ENCODE measurements around the gene PDZK1. TPM values are rescaled to one million over a fixed set of nuclear protein-coding genes. Genes with fewer than 3 reads are reported as not detected.
"Not testable (repeated sequence)": the region's sequence is repeated elsewhere in the genome, so short reads cannot be mapped to it uniquely, and the experiment has no call there.

Gene PDZK1
- total RNA-seq, 2 experiments from 2014 or later: not detected

DNA sequence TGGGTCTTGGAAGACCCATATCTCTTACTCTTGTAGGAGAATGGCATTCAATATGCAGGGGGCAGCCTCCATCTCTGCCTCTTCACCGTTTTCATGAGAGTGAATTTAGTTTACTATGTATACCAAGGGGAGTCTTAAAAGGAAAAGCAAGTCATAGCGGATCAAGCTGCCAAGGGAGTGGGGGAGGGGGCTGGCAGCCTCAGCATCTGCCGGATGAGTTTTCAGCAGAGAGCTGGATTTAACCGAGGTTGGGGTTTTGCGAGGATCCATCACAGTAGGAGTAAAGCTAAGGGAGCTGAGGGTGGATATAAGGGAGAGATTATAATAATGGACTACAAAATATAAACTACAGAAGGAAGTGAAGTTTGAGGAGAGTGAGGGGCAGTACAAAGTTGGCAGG is 22.0 kb upstream of the PDZK1 start:
- intact Hi-C loops (cut with micrococcal nuclease): no loop called here
- POLR2A ChIA-PET: no interaction called here
- CTCF ChIA-PET: interaction anchor here (2.8 kb wide), 1 partner anchor 9 kb away, joined by 17 read pairs; no protein-coding TSS in a partner anchor

DNA sequence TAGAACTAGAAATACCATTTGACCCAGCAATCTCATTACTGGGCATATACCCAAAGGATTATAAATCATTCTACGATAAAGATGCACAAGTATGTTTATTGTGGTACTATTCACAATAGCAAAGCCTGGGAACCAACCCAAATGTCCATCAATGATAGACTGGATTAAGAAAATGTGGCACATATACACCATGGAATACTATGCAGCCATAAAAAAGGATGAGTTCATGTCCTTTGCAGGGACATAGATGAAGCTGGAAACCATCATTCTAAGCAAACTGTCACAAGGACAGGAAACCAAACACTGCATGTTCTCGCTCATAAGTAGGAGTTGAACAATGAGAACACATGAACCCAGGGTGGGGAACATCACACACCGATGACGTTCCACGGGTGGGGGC is 19.0 kb upstream of the PDZK1 start:
- peaks cover 16% of the 10 kb centered on the region for H3K4me1 Mint-ChIP-seq (ENCODE audit: low read depth)
- POLR2A ChIA-PET; H3K9me3 Mint-ChIP-seq; ATAC-seq; H3K36me3 Mint-ChIP-seq (ENCODE audit: low read depth); intact Hi-C loops (cut with micrococcal nuclease); H3K27ac Mint-ChIP-seq; H3K4me3 Mint-ChIP-seq; DNase-seq: not testable (repeated sequence)
- H3K27me3 Mint-ChIP-seq: peaks cover 10% of the 10 kb centered on the region
- CTCF ChIA-PET: interaction anchor here (1.0 kb wide), 1 partner anchor 25 kb away, joined by 3 read pairs; no protein-coding TSS in a partner anchor

More for the DNA sequence above, 22.0 kb upstream of the PDZK1 start:
- no peaks in the 10 kb centered on the region for H3K36me3 Mint-ChIP-seq (ENCODE audit: low read depth)
- H3K27me3 Mint-ChIP-seq: no peaks in the 10 kb centered on the region
- ATAC-seq (no peak), DNase-seq (no peak)
- H3K4me1 Mint-ChIP-seq (ENCODE audit: low read depth): peaks cover 10% of the 10 kb centered on the region
- no peaks in the 10 kb centered on the region for H3K9me3 Mint-ChIP-seq
- H3K27ac Mint-ChIP-seq: no peak overlapping the region
- TF ChIP-seq, protein P1, sequence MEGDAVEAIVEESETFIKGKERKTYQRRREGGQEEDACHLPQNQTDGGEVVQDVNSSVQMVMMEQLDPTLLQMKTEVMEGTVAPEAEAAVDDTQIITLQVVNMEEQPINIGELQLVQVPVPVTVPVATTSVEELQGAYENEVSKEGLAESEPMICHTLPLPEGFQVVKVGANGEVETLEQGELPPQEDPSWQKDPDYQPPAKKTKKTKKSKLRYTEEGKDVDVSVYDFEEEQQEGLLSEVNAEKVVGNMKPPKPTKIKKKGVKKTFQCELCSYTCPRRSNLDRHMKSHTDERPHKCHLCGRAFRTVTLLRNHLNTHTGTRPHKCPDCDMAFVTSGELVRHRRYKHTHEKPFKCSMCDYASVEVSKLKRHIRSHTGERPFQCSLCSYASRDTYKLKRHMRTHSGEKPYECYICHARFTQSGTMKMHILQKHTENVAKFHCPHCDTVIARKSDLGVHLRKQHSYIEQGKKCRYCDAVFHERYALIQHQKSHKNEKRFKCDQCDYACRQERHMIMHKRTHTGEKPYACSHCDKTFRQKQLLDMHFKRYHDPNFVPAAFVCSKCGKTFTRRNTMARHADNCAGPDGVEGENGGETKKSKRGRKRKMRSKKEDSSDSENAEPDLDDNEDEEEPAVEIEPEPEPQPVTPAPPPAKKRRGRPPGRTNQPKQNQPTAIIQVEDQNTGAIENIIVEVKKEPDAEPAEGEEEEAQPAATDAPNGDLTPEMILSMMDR (IDR thresholded peaks at IDR 0.05): no peak
- H3K4me3 Mint-ChIP-seq: no peak overlapping the region

DNA sequence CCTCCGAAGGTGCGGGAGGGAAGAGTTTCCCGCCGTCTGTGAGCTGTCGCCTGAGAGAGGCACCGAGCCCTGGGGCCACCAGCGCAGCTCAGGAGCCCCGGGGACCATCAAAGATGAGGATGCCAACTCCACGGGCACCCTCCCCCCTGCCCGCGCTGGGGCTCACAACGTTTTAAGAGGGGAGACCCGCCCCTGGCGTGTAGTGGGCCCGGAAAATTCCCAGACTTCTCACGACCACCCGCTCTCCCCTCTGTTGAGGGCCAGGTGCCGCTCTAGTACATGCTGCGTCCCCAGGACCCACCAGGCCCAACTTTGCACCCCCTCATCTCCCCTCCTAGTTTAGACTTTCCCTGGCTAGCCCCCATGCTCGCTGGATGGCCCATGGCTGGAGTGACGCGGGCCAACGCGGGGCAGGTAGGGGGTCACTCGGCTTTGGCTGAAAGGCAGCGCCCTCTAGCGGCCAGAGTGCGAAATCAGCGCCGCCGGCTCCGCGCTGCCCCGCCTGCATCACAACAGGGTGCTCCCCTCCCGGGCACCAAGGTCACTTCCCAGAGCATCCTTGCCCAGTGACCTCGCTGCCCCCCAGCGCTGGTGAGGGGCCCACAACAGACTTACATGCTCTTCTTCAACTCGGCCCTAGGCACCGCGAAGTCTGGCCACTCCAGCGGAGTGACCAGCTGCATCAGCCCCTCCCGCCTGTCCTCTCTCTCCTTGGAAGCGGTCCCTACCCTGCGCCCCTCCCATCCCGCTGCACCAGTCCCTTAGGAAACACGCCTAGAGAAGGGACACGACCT is 13.9 kb upstream of the PDZK1 start:
- Mint-ChIP-seq H3K4me1 (ENCODE audit: low read depth) (peaks cover 38% of the 10 kb centered on the region), H3K27me3 (peaks cover 12% of the 10 kb centered on the region), H3K27ac (peak overlapping the region; percentile 78), H3K9me3 (no peaks in the 10 kb centered on the region), H3K4me3 (peak overlapping the region; percentile 72), H3K36me3 (ENCODE audit: low read depth) (no peaks in the 10 kb centered on the region)
- POLR2A ChIA-PET: interaction anchor here (0.6 to 1.5 kb wide), 2 partner anchors 18 to 198 kb away, joined by 3 read pairs; no protein-coding TSS in a partner anchor
- CTCF ChIA-PET: interaction anchor here (0.6 to 2.5 kb wide), 36 partner anchors 9 to 290 kb away, joined by 3 to 24 read pairs (median 4); partner anchors contain the start of genes NUDT17, PDZK1, PIAS3 and POLR3C
- TF ChIP-seq, protein P1 (IDR thresholded peaks at IDR 0.05): peak; percentile 94
- DNase-seq: peak; percentile 78
- peak; percentile 79 for ATAC-seq
- intact Hi-C loops (cut with micrococcal nuclease): no loop called here

DNA sequence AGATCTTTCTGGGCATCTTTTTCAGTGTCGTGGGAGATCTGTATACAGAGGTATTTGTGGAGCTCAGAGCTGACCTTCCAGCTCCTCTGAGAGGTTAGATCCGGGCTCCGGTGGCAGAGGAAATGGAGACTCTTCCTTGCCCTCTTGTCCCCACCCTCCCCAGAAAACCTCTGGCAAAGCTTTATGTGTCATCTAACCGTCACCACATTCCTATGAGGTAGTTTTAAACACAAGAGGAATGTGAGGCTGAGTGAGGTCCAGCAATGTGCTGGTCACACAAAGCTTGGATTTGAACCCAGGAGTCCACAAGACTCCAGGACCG is 13.3 kb upstream of the PDZK1 start:
- DNase-seq (no peak), ATAC-seq (peak; percentile 4)
- H3K9me3 Mint-ChIP-seq: no peaks in the 10 kb centered on the region
- peak overlapping the region; percentile 72 for H3K4me3 Mint-ChIP-seq
- TF ChIP-seq, protein P1 (IDR thresholded peaks at IDR 0.05): no peak
- intact Hi-C loops (cut with micrococcal nuclease): no loop called here
- ChIA-PET POLR2A (interaction anchor here (1.5 kb wide), 1 partner anchor 18 kb away, joined by 3 read pairs; no protein-coding TSS in a partner anchor), CTCF (interaction anchor here (0.6 to 2.5 kb wide), 26 partner anchors 9 to 291 kb away, joined by 3 to 24 read pairs (median 5); partner anchors contain the start of genes PDZK1, PIAS3, POLR3C and RNF115)
- no peaks in the 10 kb centered on the region for H3K36me3 Mint-ChIP-seq (ENCODE audit: low read depth)
- H3K27me3 Mint-ChIP-seq: peaks cover 12% of the 10 kb centered on the region
- H3K27ac Mint-ChIP-seq: peak overlapping the region; percentile 60
- H3K4me1 Mint-ChIP-seq (ENCODE audit: low read depth): peaks cover 38% of the 10 kb centered on the region

DNA sequence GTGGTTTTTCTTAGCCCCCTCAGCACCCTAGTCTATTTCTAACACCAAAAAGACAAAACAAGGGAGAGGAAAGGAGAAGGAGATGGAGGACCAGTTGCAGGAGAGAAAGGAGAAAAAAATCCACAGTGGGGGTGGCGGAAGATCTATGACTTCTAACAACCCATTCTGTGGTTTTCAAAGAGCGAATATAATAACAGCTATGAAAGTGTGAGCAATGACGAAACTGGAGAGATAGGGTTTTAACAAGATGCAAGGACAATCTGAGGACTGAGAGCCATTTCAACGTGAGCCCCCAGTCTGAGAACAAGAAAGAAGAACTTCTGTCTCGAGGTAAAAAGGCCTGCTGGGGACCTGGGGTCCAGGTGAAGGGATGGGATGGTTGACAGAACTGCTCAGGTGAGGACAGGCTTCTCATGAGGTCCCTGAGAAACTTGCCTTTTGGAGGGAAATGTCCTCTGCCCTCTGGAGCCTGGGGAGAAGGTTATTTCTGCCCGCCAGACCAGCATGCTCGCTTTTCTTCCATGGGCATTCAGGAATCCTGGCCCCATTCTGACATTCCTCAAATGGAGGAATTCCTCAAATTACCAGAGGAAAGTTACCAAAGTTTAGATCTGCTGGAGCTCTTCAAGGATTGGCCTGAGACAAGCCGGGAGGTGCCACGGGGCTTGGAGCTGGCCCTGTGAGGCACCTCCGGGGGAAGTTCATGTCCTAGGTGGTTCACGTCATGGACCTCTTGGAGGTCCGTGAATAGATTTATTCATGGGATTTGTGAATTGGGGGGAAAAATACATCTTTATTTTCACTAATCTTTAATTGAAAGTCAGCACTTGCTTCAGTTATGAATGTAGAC is 12.3 kb upstream of the PDZK1 start, which contains the start of gene CD160:
CD160 (plus strand) TSS at position 270 of the 850 bp plus-strand sequence. CDS start 8,829 bp downstream, outside the sequence.
- no peaks in the 10 kb centered on the region for H3K36me3 Mint-ChIP-seq (ENCODE audit: low read depth)
- H3K9me3 Mint-ChIP-seq: no peaks in the 10 kb centered on the region
- ATAC-seq (peak; percentile 58), DNase-seq (peak; percentile 58)
- peaks cover 38% of the 10 kb centered on the region for H3K4me1 Mint-ChIP-seq (ENCODE audit: low read depth)
- peak within 1 kb of the TSS; percentile 72 for H3K4me3 Mint-ChIP-seq
- POLR2A ChIA-PET: interaction anchor here (0.9 to 1.5 kb wide), 2 partner anchors 14 to 19 kb away, joined by 3 read pairs; no protein-coding TSS in a partner anchor
- H3K27me3 Mint-ChIP-seq: peaks cover 12% of the 10 kb centered on the region
- TF ChIP-seq, protein P1 (IDR thresholded peaks at IDR 0.05): no peak
- H3K27ac Mint-ChIP-seq: peak within 1 kb of the TSS; percentile 84
- CTCF ChIA-PET: interaction anchor here (1.1 to 2.5 kb wide), 9 partner anchors 10 to 292 kb away, joined by 3 to 24 read pairs (median 7); no protein-coding TSS in a partner anchor
- intact Hi-C loops (cut with micrococcal nuclease): no loop called here

DNA sequence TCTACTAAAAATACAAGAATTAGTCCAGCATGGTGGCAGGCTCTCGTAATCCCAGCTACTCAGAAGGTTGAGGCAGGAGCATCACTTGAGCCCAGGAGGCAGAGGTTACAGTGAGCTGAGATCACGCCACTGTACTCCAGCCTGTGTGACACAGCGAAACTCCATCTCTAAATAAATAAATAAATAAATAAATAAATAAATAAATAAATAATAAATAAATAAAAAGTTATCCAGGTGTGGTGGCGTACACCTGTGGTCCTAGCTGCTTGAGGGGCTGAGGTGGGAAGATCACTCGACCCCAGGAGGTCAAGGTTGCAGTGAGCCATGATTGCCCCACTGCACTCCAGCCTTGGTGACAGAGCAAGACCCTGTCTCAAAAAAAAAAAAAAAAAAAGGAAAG is 11.3 kb upstream of the PDZK1 start:
- H3K27ac Mint-ChIP-seq: not testable (repeated sequence)

More for the DNA sequence above, 11.3 kb upstream of the PDZK1 start:
- POLR2A ChIA-PET; intact Hi-C loops (cut with micrococcal nuclease); ATAC-seq; H3K9me3 Mint-ChIP-seq; CTCF ChIA-PET; H3K4me3 Mint-ChIP-seq; DNase-seq; H3K36me3 Mint-ChIP-seq (ENCODE audit: low read depth): not testable (repeated sequence)
- H3K27me3 Mint-ChIP-seq: peaks cover 12% of the 10 kb centered on the region
- H3K4me1 Mint-ChIP-seq (ENCODE audit: low read depth): peaks cover 38% of the 10 kb centered on the region

Measured in activated CD8-positive, alpha-beta T cell treated with anti-CD3 and anti-CD28 coated beads for 36 hours (primary cell).